DOHH2 (cell line): Measurements from ENCODE around the gene HSPB3.
"Not testable (repeated sequence)": the region's sequence is repeated elsewhere in the genome, so short reads cannot be mapped to it uniquely, and the experiment has no call there.

Source experiments
- EZH2phosphoT487 ChIP-seq: fragments of 200-600 bp; sonication (generic); IDR thresholded peaks from 2 replicates; pipeline ENCODE4 v1.6.1; 2017; ENCODE audit warnings: borderline replicate concordance, mild to moderate bottlenecking, antibody characterized with exemption, low read length, moderate library complexity, mixed read lengths
- TF ChIP-seq, protein P1 (sequence below): fragments of 200-600 bp; sonication (generic); IDR thresholded peaks from one replicate; pipeline ENCODE4 v1.5.1; 2014; ENCODE audit warnings: antibody characterized with exemption, mild to moderate bottlenecking, low read depth, low read length; ENCODE audit not compliant: poor library complexity, severe bottlenecking

DNA sequence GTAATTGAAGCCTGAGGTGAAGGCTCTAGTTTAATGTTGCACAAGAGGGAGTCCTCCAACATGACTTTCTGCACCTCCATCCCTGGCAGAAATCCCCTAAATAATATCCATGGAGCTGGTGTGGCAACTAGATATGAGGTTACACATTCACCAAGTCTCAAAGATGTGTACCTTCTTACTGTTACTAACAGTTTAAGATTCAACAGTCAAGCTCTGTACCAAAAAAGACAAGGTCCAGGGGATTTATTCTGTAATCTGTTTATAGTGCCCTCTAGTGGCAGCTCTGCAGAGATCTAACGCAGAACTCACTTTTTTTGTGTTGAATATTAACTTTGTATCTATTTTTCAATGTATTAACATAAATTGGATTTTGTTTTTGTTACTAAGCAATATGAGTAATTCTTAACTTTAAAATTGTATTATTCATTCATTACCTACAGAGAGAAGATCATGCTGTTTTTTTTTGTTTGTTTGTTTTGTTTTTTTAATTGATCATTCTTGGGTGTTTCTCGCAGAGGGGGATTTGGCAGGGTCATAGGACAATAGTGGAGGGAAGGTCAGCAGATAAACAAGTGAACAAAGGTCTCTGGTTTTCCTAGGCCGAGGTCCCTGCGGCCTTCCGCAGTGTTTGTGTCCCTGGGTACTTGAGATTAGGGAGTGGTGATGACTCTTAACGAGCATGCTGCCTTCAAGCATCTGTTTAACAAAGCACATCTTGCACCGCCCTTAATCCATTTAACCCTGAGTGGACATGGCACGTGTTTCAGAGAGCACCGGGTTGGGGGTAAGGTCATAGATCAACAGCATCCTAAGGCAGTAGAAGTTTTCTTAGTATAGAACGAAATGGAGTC lies 35.7 kb upstream of the HSPB3 start:
- TF ChIP-seq, protein P1, sequence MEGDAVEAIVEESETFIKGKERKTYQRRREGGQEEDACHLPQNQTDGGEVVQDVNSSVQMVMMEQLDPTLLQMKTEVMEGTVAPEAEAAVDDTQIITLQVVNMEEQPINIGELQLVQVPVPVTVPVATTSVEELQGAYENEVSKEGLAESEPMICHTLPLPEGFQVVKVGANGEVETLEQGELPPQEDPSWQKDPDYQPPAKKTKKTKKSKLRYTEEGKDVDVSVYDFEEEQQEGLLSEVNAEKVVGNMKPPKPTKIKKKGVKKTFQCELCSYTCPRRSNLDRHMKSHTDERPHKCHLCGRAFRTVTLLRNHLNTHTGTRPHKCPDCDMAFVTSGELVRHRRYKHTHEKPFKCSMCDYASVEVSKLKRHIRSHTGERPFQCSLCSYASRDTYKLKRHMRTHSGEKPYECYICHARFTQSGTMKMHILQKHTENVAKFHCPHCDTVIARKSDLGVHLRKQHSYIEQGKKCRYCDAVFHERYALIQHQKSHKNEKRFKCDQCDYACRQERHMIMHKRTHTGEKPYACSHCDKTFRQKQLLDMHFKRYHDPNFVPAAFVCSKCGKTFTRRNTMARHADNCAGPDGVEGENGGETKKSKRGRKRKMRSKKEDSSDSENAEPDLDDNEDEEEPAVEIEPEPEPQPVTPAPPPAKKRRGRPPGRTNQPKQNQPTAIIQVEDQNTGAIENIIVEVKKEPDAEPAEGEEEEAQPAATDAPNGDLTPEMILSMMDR, result peak; percentile 75
- not testable (repeated sequence) for TF ChIP-seq EZH2phosphoT487
